HPDE6-E6E7 (cell line): ENCODE results near the gene KCNK5.

Source experiments
- DNase-seq: peaks from one replicate; pipeline ENCODE4 v3.0.0; 2011; ENCODE audit warnings: missing footprints; ENCODE audit errors: extremely low spot score

KCNK5 gene

DNA sequence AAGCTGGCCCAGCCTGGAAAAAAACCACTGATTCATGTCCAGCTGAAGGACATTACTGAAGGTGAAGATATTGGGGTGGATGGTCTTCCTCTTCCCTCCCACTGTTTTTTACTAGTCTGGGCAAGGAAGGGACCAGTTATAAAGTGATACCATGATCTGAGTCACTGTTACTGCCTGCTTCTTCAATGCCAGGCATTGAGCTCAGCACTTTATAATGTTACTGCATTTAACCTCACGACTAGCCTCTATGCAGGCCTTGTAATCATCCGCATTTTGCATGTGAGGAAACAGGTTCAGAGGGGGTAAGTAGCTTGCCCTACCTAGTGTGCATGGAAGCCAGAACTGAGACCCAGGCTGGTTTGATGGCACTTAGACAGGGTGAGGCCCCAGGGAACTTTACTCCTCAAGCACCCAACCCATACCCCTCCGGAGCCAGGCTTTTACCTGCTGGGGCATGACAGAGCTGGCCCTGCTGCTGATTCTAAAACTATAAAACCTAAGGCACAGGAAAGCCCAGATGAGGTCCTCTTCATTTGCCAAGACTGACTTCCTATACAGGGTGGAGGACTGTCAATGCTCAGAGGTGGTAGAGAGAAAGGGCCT, 11.0 kb upstream of the KCNK5 start:
- no peak for DNase-seq

DNA sequence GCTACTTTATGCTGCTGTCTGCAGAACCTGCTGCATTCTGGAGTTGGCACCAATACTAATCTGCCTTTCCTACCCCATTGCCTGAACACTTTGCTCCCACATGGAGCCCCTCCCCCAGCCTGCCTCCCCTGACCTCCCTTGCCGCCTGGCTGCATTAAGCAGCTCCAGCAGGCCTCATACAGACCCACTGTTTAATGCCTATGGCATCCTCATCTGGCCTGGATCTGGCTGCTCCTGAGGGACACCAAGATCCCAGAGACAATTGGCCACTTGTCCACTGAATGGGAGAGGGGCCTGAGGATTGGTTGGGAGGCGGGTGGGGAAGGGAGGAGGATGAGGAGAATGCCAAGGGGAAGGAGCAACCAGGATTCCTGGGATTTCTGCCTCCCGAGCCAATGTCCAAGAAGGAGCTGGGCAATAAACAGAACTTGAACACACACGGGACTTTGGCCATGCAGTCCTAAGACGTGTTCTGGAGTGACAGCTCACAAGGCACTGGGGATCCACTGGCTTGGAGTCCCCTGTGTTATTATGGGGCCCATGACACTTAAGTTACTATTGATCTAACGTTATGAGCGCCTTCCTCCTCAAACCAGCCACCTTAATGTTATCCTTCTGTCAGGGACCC, 10.4 kb upstream of the KCNK5 start:
- no peak for DNase-seq

DNA sequence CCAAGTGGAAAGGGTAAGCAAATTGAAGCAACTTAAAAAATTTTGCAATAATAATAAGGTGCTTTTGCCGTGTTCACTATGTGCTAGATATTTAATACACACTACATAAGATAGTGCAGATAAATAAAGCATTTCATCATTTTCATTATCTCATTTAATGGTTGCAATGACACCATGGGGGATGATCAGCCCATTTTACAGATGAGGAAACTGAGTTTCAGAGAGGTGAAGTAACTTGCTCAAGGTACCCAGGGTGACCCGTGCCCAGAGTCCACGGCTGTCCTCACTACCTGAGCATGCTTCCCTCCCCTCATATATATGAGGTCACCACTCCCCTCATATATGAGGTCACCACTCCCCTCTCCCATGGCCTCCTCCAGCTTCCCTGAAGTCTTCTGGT, 7.5 kb upstream of the KCNK5 start:
- no peak for DNase-seq

DNA sequence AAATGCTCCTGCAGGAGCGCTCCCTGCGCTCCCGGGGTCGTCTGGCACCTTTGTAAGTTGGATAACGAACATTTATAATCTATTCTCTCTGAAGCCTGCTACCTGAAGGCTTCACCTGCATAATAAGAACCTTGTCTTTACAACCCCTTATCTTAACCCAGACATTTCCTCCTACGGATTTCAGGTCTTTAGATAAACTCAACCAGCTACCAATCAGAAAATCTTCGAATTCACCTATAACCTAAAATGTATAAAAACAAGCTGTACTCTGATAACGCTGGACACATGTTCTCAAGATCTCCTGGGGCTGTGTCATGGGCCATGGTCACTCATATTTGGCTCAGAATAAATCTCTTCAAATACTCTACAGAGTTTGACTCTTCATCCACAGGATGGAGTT, 4.1 kb upstream of the KCNK5 start:
- DNase-seq = no peak

DNA sequence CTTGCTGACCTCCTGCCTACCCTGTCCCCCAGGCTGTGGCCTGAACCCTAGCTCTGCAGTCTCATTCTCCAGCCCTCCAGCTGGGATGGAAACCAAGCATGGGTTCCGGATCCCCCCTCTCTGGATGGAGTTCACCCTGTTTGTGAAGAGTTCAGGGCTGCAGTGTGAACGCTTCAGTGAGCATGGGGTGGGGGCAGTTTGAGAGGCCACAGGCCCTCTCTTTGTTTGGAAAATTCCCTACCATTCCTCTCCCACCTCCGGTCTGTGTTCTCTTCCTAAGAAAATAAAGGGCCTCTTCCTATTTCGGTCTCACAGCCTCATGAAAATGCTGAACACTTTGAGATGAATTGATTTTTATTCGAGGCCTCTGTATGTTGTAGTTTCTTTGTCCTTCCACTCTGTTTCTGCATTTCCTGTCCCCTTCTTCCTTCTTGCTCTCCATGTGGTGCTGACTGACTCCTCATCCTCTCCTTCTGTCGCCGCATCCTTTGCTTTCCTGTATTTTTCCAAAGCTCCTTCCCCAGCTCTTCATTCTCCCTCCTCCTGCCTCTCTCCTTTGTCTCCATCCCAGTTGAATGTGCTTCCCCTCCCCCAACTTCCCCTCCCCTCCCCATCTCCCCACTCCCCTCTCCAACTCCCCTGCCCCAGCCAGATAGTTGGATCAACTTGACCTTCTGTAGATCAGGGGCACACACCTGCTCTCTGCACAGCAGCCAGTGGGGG, 2.4 kb upstream of the KCNK5 start:
- DNase-seq = no peak

DNA sequence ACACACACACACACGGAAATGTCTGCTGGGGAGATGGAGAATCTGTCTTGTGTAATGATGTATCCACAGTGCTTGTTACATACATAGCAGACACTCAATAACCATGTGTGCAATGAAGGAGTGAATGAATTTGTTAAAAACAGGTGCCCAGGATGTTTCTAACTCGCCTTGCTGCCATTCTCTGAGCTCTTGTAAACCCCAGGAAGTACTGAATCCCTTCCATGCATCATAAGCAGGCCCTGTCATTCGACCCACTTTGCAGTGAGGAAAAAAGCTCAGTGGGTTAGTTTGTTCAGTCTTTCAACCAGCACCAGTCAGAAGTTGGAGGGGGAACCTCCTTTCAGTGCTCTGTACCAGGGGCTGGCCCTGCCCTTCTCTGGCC, 1.4 kb upstream of the KCNK5 start:
- DNase-seq = no peak

DNA sequence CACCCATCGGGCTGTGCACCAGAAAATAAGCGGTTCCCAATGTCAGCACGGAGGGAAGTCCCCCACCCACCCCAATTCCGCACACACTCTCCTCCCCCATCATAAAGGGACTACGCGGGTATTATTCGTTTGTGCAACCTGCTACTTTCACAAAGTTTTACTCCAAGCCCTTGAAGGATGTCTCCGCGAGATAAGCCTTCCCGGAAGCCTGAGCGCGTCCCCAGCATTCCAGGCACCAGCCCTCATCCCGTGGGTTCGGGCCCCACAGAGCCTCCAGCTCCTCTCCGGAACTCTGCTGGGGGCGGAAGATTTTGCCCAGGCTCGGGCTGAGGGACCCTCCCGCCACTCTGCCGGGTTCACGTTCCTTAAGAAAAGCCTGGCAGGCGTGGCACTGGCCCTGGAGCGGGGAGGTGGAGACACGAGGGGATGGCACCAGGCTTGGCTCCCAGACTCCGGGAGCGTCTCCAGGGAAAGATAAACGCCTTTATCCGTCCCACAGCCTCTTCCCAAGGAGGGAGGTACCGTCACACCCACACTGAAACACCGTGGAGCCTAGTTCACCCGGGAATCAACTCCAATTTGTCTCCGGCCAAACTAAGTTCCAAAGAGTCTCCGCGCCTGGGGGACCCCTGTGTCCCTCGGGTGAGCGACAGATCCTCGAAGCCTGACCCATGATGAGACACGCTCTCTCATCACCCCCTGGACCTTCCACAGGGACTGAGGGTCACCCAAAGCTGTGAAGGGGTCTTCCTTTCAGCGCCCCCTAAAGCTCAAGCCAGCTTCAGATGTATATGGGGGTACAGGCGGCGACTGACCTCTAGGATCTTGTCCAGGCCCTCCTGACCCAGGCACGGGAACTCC, 934 bp downstream of the KCNK5 start:
- no peak for DNase-seq

DNA sequence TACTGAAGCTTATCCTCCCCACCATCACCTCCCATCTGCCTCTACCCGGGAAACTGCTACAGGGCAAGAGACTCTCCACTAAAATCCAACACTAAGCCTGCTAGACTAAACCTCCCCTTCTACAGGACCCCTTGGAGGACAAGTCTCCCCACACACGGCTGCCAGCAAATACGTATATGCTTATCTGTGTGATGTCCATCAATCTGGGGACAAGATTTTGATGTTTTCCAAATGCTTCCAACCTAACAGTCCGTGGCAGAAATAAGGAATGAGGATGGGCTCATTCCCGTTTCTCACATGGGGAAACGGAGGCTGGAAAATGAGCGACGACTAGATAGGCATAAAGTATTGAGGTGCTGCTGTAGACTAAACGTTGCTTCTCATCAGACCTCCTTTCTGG, 1.8 kb downstream of the KCNK5 start:
- DNase-seq = no peak

DNA sequence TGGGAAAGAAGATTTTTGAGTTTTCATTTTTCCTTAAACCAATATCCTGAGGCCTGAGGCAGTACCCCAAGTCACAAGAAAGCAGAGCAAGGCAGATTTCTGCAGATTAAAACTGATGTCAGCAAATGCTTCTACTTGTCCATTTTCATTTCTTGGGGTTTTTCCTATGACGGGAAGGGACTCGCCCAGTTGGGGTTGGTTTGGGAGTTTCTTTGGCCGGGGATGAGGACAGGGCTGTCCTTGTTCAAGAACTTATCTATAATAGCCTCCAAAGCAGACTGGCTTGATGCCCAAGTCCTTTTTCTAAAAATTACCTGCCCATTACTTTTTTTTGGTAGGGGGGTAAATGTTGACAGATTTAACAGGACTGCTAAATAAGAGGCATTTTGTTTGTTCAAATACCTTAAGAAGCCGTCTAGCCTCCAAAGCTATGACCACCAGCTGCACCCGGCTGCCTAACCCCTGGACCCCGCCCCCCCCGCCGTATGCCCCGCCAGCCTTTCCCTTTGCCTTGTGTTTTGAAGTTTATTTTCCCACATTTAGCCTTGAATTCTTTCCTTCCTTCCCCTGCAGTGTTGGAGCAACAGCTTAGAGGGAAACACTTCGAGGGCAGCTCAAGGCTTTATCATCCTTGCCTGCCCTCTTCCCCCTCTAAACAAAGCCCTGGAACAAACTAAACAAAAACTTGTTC, 2.5 kb downstream of the KCNK5 start:
- DNase-seq = no peak

DNA sequence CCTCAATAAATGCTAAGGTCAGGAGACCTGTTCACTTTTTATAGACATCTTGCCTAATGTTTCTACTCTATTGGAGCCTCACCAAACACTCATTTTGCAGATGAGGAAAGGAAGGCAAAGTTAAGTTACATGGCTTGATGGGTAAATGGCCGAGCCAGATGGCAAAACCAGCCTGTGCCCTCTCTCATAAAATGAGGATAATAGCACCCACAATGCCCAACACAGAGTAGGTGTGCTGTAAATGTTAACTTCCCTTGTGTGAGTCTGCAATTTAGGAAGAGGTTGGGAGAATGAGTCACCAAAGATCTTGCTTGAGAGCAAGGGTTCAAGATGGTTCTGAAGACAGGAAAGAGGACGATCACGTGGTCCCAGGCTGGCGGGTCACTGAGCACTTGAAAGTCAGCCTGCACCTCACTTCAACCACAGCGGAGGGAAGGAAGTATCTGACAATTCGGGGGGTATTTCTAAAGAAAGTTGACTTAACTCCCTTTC, 3.3 kb downstream of the KCNK5 start:
- DNase-seq = no peak

DNA sequence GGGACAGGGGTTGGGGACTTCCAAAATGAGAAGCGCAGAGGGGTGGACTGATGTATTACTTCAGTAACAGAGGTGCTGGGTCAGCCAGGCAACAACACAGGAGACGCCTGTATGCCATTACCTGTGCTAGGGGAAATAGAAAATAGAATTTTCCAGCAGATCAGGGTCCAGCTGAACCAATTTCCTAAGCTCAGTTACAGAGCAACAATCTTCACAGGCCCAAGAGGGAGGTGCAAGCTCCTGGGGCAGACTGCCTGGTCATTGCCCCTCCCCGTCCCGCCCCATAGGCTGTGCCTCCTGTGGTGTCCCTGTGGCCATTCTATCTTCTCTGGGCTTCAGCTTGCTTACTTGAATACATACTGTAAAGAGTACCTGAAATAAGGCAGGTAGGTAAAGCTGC, 3.7 kb downstream of the KCNK5 start:
- DNase-seq = no peak

DNA sequence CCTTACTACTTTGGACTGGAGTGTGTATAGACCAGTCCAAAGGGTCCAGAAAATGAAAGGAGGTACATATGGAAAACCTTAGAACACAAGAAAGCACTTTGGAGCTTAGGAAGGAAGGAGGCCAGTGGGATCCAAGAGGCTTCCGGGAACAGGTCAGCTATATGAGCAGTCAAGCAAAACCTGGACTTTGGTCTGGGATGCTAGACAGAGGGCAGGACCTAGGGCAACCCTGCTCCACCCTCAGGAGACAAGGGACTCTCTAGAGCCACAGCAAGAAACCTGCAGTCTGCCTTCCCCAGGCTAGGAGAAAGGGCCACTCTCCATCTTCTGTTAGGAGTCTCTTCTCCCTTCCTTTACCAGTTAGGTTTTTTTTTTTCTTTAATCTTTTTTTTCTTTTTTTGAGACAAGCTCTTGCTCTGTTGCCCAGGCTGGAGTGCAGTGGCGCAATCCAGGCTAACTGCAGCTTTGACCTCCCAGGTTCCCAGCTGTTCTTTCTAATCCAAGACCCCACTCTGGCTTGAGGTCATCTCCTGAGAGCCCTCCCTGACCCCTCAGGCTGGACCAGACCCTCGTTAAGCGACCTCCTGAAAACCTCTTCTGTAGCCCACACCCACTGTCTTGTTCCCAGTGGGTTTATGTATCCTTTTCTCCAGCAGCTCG, 4.6 kb downstream of the KCNK5 start:
- DNase-seq = no peak

DNA sequence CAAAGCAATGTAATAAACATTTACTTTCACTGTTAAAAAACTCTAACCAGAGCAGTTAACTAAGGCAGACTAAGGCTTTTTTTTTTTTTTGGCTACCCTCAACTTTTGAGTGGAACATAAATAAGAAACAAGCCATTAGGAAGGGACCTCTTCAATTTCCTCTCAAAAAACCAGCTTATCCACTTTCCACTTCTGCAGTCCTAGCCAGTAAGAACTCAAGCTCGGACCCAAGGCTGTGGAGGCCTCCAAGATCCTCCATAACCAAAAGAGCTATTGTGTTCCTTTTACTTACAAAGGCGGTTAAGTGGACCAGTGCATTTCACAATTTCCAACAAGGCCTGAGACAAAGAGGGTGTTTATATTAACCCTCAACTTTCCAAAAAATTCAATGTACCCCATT, 5.3 kb downstream of the KCNK5 start:
- DNase-seq = no peak

DNA sequence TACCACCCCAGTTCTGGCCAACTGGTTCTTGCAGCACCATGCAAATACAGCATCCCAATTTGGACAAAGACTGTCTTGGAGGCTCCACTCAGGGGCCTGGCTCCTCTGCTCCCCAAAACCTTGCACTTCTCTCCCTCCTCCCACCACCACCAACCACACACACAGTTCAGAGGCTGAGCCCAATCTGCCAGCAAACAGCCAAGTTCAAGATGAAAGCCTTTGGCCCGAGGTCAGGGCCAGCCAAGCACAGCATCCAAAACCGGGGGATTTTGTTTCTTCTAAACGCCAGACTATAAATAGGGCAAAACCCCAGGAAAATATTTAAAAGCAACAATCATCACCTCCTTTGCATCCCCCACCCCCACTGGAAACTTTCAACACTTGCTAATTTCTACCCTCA, 5.7 kb downstream of the KCNK5 start:
- no peak for DNase-seq

DNA sequence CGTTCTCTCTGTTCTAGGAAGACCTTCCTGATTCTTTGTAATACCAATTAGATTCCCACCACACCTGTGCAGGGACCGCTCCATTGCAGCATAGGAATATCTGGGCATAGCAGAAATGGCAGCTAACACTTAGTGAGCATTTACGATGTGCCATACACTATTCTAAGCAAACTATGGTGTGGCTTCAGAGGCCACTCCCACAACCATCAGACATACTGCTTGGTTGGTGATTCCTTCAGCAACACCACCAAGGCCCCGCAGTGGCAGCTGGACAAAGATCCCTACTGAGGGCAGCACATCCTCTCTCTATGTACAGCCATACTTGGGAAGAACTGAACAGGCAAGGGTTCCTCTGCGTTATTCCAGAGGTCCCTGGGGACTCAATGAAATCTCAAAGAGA, 6.2 kb downstream of the KCNK5 start:
- no peak for DNase-seq

DNA sequence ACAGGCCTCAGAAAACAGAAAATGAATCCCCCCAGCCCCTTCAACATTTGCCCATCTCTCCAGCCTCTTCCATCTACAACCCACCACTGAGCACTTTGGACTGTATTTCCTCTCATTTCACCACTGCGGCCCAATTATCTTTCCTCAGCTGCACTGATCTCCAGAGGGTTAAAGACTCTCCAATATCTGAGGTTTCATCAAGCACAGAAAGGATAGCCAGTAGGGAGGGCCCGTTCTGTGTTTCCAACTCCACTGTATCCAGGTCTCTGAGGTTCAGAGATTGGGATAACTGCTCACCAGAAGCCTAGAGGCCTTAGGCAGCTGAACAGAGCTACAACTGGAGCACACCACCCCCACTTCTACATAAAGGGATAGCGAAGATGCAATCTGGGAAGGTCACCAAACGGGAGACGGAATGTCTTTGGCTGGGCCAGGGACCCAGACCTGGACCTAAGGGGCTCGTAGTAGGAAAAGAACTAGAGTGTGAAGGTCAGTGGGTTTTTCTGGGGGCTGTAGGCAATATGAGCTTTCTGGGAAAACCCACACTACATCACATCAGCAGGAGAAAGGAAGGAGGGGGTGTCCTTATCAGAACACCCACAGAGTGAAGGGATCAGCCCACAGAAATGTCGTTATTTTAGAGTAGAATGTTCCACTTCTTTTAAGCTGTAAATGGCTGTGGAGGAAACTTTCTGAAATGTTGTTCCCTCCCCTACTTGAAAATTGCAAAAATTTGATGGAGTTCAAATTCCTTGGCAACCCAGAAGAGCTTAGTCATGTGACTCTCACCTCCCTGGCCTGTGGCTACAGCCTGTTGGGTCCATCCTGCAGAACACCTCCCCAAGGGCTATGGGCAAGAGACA, 7.3 kb downstream of the KCNK5 start:
- no peak for DNase-seq

DNA sequence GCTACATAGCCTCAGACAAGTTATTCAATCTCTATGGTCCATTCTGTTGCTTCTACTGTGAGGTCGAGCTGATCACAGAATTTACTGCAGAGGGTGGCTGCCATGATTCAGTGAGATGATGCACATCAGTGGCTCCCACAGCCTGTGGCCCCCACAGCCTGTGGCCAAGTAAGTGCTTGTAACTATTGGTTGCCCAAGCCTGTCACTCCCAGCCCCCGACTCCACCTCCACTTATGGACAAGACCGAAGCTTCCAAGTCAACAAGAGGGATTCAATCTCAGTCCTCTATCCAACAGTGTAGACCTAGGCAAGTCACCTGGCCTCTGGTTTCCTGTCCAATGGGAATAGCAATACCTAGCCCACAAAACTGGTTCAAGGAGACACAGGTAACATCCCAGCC, 8.2 kb downstream of the KCNK5 start:
- DNase-seq = no peak

DNA sequence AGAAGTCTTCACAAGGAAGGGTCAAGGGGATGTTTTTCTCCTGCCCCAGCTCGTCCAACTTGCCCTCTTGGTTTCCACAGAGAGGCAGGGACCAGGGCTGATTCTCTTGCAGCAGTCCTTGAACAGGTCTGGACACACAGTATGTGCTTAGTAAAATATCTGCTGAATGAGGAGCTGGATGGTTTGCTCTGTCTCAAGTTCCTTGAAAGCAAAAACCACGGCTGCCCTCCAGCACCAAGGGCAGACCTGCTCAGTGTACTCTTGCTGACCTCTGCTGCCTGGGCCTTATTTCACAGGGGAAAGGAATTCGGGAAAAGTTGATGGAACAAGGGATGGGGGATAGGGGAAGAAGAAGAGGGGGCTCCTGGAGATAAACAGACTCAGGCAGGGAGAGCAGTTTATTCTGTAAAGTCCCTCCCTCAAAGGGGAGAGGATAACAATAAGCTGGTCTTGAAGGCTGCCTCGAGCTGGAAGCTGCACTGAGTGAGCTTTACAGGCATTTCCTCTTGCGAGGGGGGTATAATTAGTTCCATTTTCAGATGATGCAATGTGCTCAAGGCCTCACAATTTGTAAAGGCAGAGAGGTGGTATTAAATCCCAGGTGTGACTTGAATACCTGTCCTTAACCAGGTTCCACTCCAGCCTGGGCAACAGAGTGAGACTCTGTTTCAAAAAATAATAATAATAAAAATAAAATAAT, 10.3 kb downstream of the KCNK5 start:
- DNase-seq = no peak

DNA sequence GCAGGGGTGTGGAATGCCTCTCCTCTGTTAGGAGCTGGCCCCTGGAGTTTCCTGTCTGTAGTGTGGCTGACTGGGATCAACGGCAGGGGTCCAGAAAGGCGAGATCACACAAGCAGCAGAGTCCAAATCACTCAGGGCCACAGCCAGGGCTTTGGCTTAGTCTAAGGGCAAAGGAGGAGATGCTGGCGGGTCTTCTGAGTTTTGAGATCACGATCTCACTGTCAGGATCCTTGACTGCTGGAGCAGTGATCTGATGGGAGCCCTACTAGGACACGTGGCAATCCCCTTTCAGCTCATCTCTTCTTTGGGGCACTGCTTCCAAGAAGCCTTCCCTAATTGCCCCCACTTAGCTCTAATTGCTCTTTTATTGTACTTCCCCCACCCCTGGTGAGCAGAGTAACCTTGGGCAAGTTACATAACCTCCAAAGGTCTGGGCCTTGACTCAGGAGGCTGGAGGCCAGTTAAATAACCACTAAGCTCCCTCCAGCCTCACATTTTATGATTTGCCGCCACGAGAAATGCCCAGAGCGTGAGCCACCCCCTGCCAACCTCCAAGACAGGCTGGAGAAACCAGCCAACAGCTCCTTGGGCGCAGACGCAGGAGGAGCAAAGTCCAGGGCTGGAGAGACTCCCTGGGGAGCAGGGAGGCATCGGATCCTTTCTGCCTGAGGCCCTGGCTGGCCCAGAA, 12.0 kb downstream of the KCNK5 start:
- DNase-seq = no peak
